ENCODE measurements around the gene DNAH10. TPM values are rescaled to one million over a fixed set of nuclear protein-coding genes. Genes with fewer than 3 reads are reported as not detected.

Gene DNAH10
- total and polyA plus RNA-seq, 8 donors, result 0.02 to 0.59 (median 0.09) TPM; not detected in 1

- 89 to 97% methylated on average over 12 of the region's 12 CpGs for WGBS, 2 donors
- no peak for TF ChIP-seq CTCF (IDR thresholded peaks at IDR 0.05)
- H3K27me3 ChIP-seq, result no peaks in the 10 kb centered on the region
- peaks cover 0 to 42% (median 11%) of the 10 kb centered on the region in 3 donors for H3K36me3 ChIP-seq
- H3K4me3 ChIP-seq, result no peak overlapping the region
- intact Hi-C loops (cut with DNase I), result no loop called here
- no peaks in the 10 kb centered on the region for H3K4me1 ChIP-seq
- FAIRE-seq (no peak), ATAC-seq (no peak), DNase-seq (no peak)
- no peak overlapping the region for H3K27ac ChIP-seq
- no peaks in the 10 kb centered on the region for H3K9me3 ChIP-seq
Measured at GRCh38 chr12:123732251-123732650, 29.9 kb upstream of the DNAH10 start.

- intact Hi-C loops (cut with DNase I), result no loop called here
- DNase-seq (no peak), ATAC-seq (no peak), FAIRE-seq (no peak)
- no peak overlapping the region for H3K4me3 ChIP-seq
- H3K27ac ChIP-seq, result no peak overlapping the region
- WGBS, 2 donors, result 88 to 89% methylated on average over 10 of the region's 10 CpGs
- H3K4me1 ChIP-seq, result no peaks in the 10 kb centered on the region
- H3K27me3 ChIP-seq, result no peaks in the 10 kb centered on the region
- no peaks in the 10 kb centered on the region for H3K9me3 ChIP-seq
- TF ChIP-seq CTCF (IDR thresholded peaks at IDR 0.05), result no peak
- H3K36me3 ChIP-seq, result peaks cover 0 to 39% (median 18%) of the 10 kb centered on the region in 3 donors
Measured at GRCh38 chr12:123733229-123733628, 28.9 kb upstream of the DNAH10 start.

GRCh38 chr12:123734268-123734667 is 27.8 kb upstream of the DNAH10 start:
- Histone ChIP-seq H3K27me3 (no peaks in the 10 kb centered on the region), H3K4me1 (no peaks in the 10 kb centered on the region), H3K27ac (no peak overlapping the region), H3K36me3 (peaks cover 3 to 40% (median 18%) of the 10 kb centered on the region in 3 donors), H3K9me3 (no peaks in the 10 kb centered on the region), H3K4me3 (no peak overlapping the region)
- intact Hi-C loops (cut with DNase I), result no loop called here
- no peak for DNase-seq
- no peak for TF ChIP-seq CTCF (IDR thresholded peaks at IDR 0.05)
- no peak for FAIRE-seq
- no peak for ATAC-seq
- WGBS, 2 donors, result 86 to 90% methylated on average over 5 of the region's 5 CpGs

- intact Hi-C loops (cut with DNase I), result no loop called here
- Histone ChIP-seq H3K4me1 (no peaks in the 10 kb centered on the region), H3K36me3 (peaks cover 9 to 58% (median 24%) of the 10 kb centered on the region in 3 donors), H3K27ac (no peak overlapping the region), H3K9me3 (no peaks in the 10 kb centered on the region), H3K4me3 (no peak overlapping the region), H3K27me3 (no peaks in the 10 kb centered on the region)
- DNase-seq (no peak), ATAC-seq (no peak), FAIRE-seq (no peak)
- 86 to 92% methylated on average over 14 of the region's 14 CpGs for WGBS, 2 donors
- TF ChIP-seq CTCF (IDR thresholded peaks at IDR 0.05), result no peak
Measured at GRCh38 chr12:123741937-123742572, 20.0 kb upstream of the DNAH10 start.

GRCh38 chr12:123743002-123743401 is 19.1 kb upstream of the DNAH10 start:
- WGBS, 2 donors, result 88 to 94% methylated on average over 10 of the region's 10 CpGs
- Histone ChIP-seq H3K9me3 (no peaks in the 10 kb centered on the region), H3K4me1 (no peaks in the 10 kb centered on the region), H3K4me3 (no peak overlapping the region), H3K27me3 (no peaks in the 10 kb centered on the region), H3K27ac (no peak overlapping the region), H3K36me3 (peaks cover 9 to 50% (median 16%) of the 10 kb centered on the region in 3 donors)
- DNase-seq (no peak), ATAC-seq (peak in 1 of 4 donors; percentile 31), FAIRE-seq (no peak)
- intact Hi-C loops (cut with DNase I), result no loop called here
- no peak for TF ChIP-seq CTCF (IDR thresholded peaks at IDR 0.05)
